GM12878 (cell line): ENCODE measurements around the gene AIG1. TPM values are rescaled to one million over a fixed set of nuclear protein-coding genes. Genes with fewer than 3 reads are reported as not detected.

Source experiments
- ATAC-seq: fragments of 200-7000 bp; cut with Tn5 transposase; 3 replicates; pipeline ENCODE4 v1.9.1; 2020; ENCODE audit warnings: mild to moderate bottlenecking, moderate library complexity
- BruUV-seq: library from RNA; stranded (reverse); fragments of 400-500 nt; replicated peaks from 2 replicates; lab custom pipeline; 2021; lab: Mats Ljungman, UMichigan
- CTCF ChIA-PET: fragments of 300-600 bp; sonication (Branson Sonifier 250); formaldehyde crosslinking; extraction: SDS; loops from one replicate; lab custom pipeline; 2021; ENCODE audit warnings: inconsistent platforms; lab: Yijun Ruan, JAX
- POLR2A ChIA-PET: fragments of 350-600 bp; formaldehyde crosslinking; extraction: SDS; loops from one replicate; lab custom pipeline; 2021; ENCODE audit warnings: inconsistent platforms; lab: Charles Lee
- RAD21 ChIA-PET: fragments of 300-600 bp; sonication (Branson Sonifier 250); formaldehyde crosslinking; loops from one replicate; lab custom pipeline; 2023; ENCODE audit warnings: antibody characterized with exemption; ENCODE audit not compliant: unreplicated experiment; lab: Charles Lee
- SMC1A ChIA-PET: fragments of 300-600 bp; sonication (Branson Sonifier 250); formaldehyde crosslinking; loops from one replicate; lab custom pipeline; 2023; ENCODE audit not compliant: unreplicated experiment, uncharacterized antibody; lab: Charles Lee
- DNase-seq: peaks from one replicate; pipeline ENCODE4 v3.0.0-alpha.2; 2011; ENCODE audit warnings: low read depth, low spot score
- FAIRE-seq: peaks from 3 replicates; lab custom pipeline; 2011; peaks lifted over from hg19 to GRCh38; lab: Jason Lieb, UNC
- H2AFZ ChIP-seq: 2 replicates; pipeline ENCODE4 v1.6.0; 2011; ENCODE audit warnings: low read depth, low read length, control low read depth; ENCODE audit not compliant: control insufficient read depth
- H3K27ac ChIP-seq: 2 replicates; pipeline ENCODE4 v1.5.1; 2011; ENCODE audit warnings: control low read depth; ENCODE audit not compliant: control insufficient read depth, insufficient read depth
- H3K27me3 ChIP-seq, 2 experiments: replicated peaks in 1 of 2; 2 replicates each; pipeline versions ENCODE4 v1.6.0 to v1.6.1; 2011; ENCODE audit warnings: low read length in 1 of 2; ENCODE audit not compliant: control insufficient read depth in 2 of 2, insufficient read depth in 2 of 2
- H3K36me3 ChIP-seq, 2 experiments: 2 replicates each; pipeline ENCODE4 v1.5.1; 2011; ENCODE audit warnings: low read length in 1 of 2; ENCODE audit not compliant: control insufficient read depth in 2 of 2, insufficient read depth in 2 of 2
- H3K4me1 ChIP-seq: 2 replicates; pipeline ENCODE4 v1.6.1; 2011; ENCODE audit warnings: mild to moderate bottlenecking, low read length, moderate library complexity, mixed read lengths; ENCODE audit not compliant: control insufficient read depth, insufficient read depth
- H3K4me2 ChIP-seq: 2 replicates; pipeline ENCODE4 v1.6.0; 2011; ENCODE audit warnings: control low read depth; ENCODE audit not compliant: control insufficient read depth, insufficient read depth
- H3K4me3 ChIP-seq: fragments of 200-600 bp; sonication (generic); 2 replicates; pipeline ENCODE4 v1.5.1; 2016
- H3K79me2 ChIP-seq: 2 replicates; pipeline ENCODE4 v1.6.0; 2011; ENCODE audit warnings: low read length; ENCODE audit not compliant: control insufficient read depth, insufficient read depth
- H3K9ac ChIP-seq: 2 replicates; pipeline ENCODE4 v1.8.0; 2011; ENCODE audit warnings: low read length, control low read depth, mixed read lengths; ENCODE audit not compliant: control insufficient read depth, insufficient read depth
- H3K9me3 ChIP-seq: replicated peaks from 3 replicates; pipeline ENCODE4 v1.5.1; 2011; ENCODE audit warnings: mild to moderate bottlenecking, low read length; ENCODE audit not compliant: control insufficient read depth, insufficient read depth
- H4K20me1 ChIP-seq: 2 replicates; pipeline ENCODE4 v1.6.0; 2011; ENCODE audit not compliant: control insufficient read depth, insufficient read depth
- BHLHE40 ChIP-seq, 2 experiments: fragments of 450-650 bp in 1 of 2; IDR thresholded peaks; 2 replicates each; pipeline ENCODE4 v1.6.1; 2011 to 2017; ENCODE audit warnings: low read depth in 2 of 2, borderline replicate concordance in 1 of 2, improper control_type of control experiment in 1 of 2, low read length in 1 of 2, mild to moderate bottlenecking in 1 of 2
- JUNB ChIP-seq: IDR thresholded peaks from 2 replicates; pipeline ENCODE4 v1.6.1; 2016; ENCODE audit warnings: antibody characterized with exemption, mild to moderate bottlenecking
- NRF1 ChIP-seq: conservative IDR thresholded peaks from 2 replicates; pipeline ENCODE4 v1.6.1; 2011; ENCODE audit warnings: mild to moderate bottlenecking, low read depth, low read length, improper control_type of control experiment
- TCF3 ChIP-seq: IDR thresholded peaks from 2 replicates; pipeline ENCODE4 v1.6.1; 2012; ENCODE audit warnings: low read depth, mild to moderate bottlenecking, low read length, borderline replicate concordance; ENCODE audit not compliant: insufficient read depth
- WGBS: methylation state at CpG from one replicate; pipeline ENCODE4 v1.1.6; 2016; ENCODE audit warnings: low lambda C conversion rate; ENCODE audit not compliant: insufficient replicate concordance, insufficient coverage; ENCODE audit errors: missing lambda C conversion rate; 5-methylcytosine and 5-hydroxymethylcytosine counted together
- in situ Hi-C: fragments of 300-500 bp; cut with MboI; formaldehyde crosslinking; loops from 9 replicates; pipeline ENCODE4 v1.14.3; 2018; ENCODE audit warnings: mixed read lengths
- intact Hi-C: fragments of 100-400 bp; cut with micrococcal nuclease; formaldehyde crosslinking; loops from one replicate; pipeline ENCODE4 v1.14.2; 2022; ENCODE audit not compliant: unreplicated experiment
- polyA plus RNA-seq, 11 experiments: library from polyadenylated mRNA; depleted of rRNA in 4 of 11; unstranded in 6 of 11; stranded (reverse) in 5 of 11; fragments of >200 nt; fragmentation: Nextera tagmentation in 4 of 11; fragmentation: Illumina TruSeq in 1 of 11; extraction: Ambion mirVana in 4 of 11; extraction: Trizol in 1 of 11; gene quantifications; 1 replicate in 1 of 11; 2 replicates in 10 of 11; pipeline versions ENCODE4 v1.2.1 to v1.2.3, GENCODE V29; 2011 to 2016; ENCODE audit warnings: inconsistent platforms in 2 of 11, missing spikeins in 2 of 11, low read depth in 1 of 11
- total RNA-seq, 4 experiments: library from RNA; depleted of rRNA in 3 of 4; stranded (reverse); fragments of >200 nt in 3 of 4; fragmentation: Illumina TruSeq in 1 of 4; extraction: Trizol in 1 of 4; gene quantifications; 2 replicates each; pipeline versions ENCODE4 v1.2.1 to v1.2.3, GENCODE V29; 2013 to 2021
- TF ChIP-seq, protein P1 (sequence below): fragments of 450-650 bp; formaldehyde crosslinking; IDR thresholded peaks from 2 replicates; pipeline ENCODE4 v1.4.0; 2022; ENCODE audit warnings: mild to moderate bottlenecking, moderate library complexity
- TF ChIP-seq, protein P2 (sequence below): fragments of 450-650 bp; IDR thresholded peaks from 2 replicates; pipeline ENCODE4 v1.6.1; 2016; ENCODE audit warnings: mild to moderate bottlenecking

Gene AIG1
- total and polyA plus RNA-seq, 10 of the 15 experiments (the other 5 are each of a cell fraction or from before 2014, with no cell fraction given), result 27.0 to 74.5 (median 36.4) TPM

DNA sequence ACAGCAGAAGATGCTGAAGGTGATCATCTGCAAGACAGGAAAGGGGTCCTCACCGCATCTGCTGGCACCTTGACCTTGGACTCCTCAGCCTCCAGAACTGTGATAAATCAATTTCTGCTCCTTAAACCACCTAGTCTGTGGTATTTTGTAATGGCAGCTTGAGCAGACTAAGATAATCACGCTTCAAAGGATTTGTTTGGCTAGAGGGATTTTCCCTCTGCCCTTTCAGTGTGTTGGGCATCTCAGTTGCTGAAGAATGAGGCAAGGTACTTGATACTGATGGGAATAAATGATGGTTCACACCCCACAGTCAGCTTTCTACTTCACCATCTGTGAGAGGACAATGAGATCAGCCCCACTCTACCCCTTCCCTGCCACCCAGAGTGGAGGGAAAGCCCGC lies 329.6 kb downstream of the AIG1 start:
- TF ChIP-seq JUNB (no peak), BHLHE40 (IDR thresholded peaks at IDR 0.05; ENCODE audit: borderline replicate concordance in 1 of 2, low read depth in 2 of 2, low read length in 1 of 2) (no peak), NRF1 (no peak), TCF3 (no peak)
- TF ChIP-seq, protein P1, sequence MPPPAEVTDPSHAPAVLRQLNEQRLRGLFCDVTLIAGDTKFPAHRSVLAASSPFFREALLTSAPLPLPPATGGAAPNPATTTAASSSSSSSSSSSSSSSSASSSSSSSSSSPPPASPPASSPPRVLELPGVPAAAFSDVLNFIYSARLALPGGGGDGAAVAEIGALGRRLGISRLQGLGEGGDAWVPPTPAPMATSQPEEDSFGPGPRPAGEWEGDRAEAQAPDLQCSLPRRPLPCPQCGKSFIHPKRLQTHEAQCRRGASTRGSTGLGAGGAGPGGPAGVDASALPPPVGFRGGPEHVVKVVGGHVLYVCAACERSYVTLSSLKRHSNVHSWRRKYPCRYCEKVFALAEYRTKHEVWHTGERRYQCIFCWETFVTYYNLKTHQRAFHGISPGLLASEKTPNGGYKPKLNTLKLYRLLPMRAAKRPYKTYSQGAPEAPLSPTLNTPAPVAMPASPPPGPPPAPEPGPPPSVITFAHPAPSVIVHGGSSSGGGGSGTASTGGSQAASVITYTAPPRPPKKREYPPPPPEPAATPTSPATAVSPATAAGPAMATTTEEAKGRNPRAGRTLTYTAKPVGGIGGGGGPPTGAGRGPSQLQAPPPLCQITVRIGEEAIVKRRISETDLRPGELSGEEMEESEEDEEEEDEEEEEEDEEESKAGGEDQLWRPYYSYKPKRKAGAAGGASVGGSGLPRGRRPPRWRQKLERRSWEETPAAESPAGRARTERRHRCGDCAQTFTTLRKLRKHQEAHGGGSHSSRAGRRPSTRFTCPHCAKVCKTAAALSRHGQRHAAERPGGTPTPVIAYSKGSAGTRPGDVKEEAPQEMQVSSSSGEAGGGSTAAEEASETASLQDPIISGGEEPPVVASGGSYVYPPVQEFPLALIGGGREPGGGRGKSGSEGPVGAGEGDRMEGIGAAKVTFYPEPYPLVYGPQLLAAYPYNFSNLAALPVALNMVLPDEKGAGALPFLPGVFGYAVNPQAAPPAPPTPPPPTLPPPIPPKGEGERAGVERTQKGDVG (CRISPR knock-in tag), result no peak
- TF ChIP-seq, protein P2, sequence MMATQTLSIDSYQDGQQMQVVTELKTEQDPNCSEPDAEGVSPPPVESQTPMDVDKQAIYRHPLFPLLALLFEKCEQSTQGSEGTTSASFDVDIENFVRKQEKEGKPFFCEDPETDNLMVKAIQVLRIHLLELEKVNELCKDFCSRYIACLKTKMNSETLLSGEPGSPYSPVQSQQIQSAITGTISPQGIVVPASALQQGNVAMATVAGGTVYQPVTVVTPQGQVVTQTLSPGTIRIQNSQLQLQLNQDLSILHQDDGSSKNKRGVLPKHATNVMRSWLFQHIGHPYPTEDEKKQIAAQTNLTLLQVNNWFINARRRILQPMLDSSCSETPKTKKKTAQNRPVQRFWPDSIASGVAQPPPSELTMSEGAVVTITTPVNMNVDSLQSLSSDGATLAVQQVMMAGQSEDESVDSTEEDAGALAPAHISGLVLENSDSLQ, result no peak
- ATAC-seq (no peak), DNase-seq (no peak), FAIRE-seq (no peak)
- Histone ChIP-seq H3K36me3 (no peaks in the 10 kb centered on the region), H3K4me3 (no peak overlapping the region), H3K9me3 (no peaks in the 10 kb centered on the region), H3K9ac (no peak overlapping the region), H3K27me3 (no peaks in the 10 kb centered on the region), H4K20me1 (no peaks in the 10 kb centered on the region), H3K4me2 (no peak overlapping the region), H2AFZ (no peak overlapping the region), H3K79me2 (no peaks in the 10 kb centered on the region), H3K4me1 (no peaks in the 10 kb centered on the region), H3K27ac (no peak overlapping the region)
- BruUV-seq, result no TSS peak
- intact Hi-C loops (no loop called here), in situ Hi-C loops (no loop called here)
- ChIA-PET CTCF (no interaction called here), SMC1A (no interaction called here), POLR2A (no interaction called here), RAD21 (no interaction called here)
- 65% methylated on average over 3 of the region's 3 CpGs for WGBS

Other genes with a start within 250 kb of the AIG1 start
- 11.6 and 14.7 TPM in 2 replicates for gene HIVEP2, start 115.7 kb upstream of the AIG1 start, total RNA-seq (2014; rRNA removed)
- gene HIVEP2, start 115.7 kb upstream of the AIG1 start, total RNA-seq (2014; rRNA removed; fragmentation: Illumina TruSeq; extraction: Trizol), result 15.5 and 15.9 TPM in 2 replicates
- gene HIVEP2, start 115.7 kb upstream of the AIG1 start, total RNA-seq (2021), result 15.7 and 18.2 TPM in 2 replicates
- 13.2 and 14.4 TPM in 2 replicates for gene HIVEP2, start 115.7 kb upstream of the AIG1 start, polyA plus RNA-seq (2011; rRNA removed)
- 13.6 and 16.5 TPM in 2 replicates for gene HIVEP2, start 115.7 kb upstream of the AIG1 start, polyA plus RNA-seq (2014; fragmentation: Illumina TruSeq; extraction: Trizol)
- gene HIVEP2, start 115.7 kb upstream of the AIG1 start, polyA plus RNA-seq (2014; fragmentation: Nextera tagmentation; extraction: Ambion mirVana), result 1 to 10 TPM; 1.2 to 1.6 TPM
- 8.8 TPM in 2 replicates for gene HIVEP2, start 115.7 kb upstream of the AIG1 start, polyA plus RNA-seq (2014; rRNA removed)
- gene HIVEP2, start 115.7 kb upstream of the AIG1 start, polyA plus RNA-seq (2016; fragmentation: Nextera tagmentation; extraction: Ambion mirVana), result 1 to 10 TPM; 4.4 to 5.0 TPM